SIG-M5 (cell line): ENCODE measurements around the gene SAMD4A.

Source experiments
- DNase-seq: peaks from one replicate; lab custom pipeline; 2025; lab: John Stamatoyannopoulos, UW

Gene SAMD4A

GRCh38 chr14:54567224-54567638 lies 303 bp downstream of the SAMD4A start:
- DNase-seq = no peak

- no peak for DNase-seq
These were observed 972 bp downstream of the SAMD4A start for GRCh38 chr14:54567639-54568561.

- DNase-seq = no peak
These were observed 2.1 kb downstream of the SAMD4A start for GRCh38 chr14:54568821-54569595.

GRCh38 chr14:54570047-54570446 lies 3.1 kb downstream of the SAMD4A start:
- DNase-seq = no peak

- no peak for DNase-seq
These were observed 3.9 kb downstream of the SAMD4A start for GRCh38 chr14:54570631-54571415.

- no peak for DNase-seq
These were observed 5.4 kb downstream of the SAMD4A start for GRCh38 chr14:54572316-54572715.

- DNase-seq = no peak
These were observed 7.6 kb downstream of the SAMD4A start for GRCh38 chr14:54574528-54574927.

GRCh38 chr14:54577494-54577893 lies 10.6 kb downstream of the SAMD4A start:
- no peak for DNase-seq

GRCh38 chr14:54577977-54578376 lies 11.0 kb downstream of the SAMD4A start:
- DNase-seq = no peak

- no peak for DNase-seq
These were observed 12.7 kb downstream of the SAMD4A start for GRCh38 chr14:54579621-54580020.

- no peak for DNase-seq
These were observed 14.0 kb downstream of the SAMD4A start for GRCh38 chr14:54580933-54581332.

GRCh38 chr14:54582334-54582733 lies 15.4 kb downstream of the SAMD4A start:
- DNase-seq = no peak

GRCh38 chr14:54584097-54584496 lies 17.2 kb downstream of the SAMD4A start:
- no peak for DNase-seq

GRCh38 chr14:54585214-54585613 lies 18.3 kb downstream of the SAMD4A start:
- no peak for DNase-seq

GRCh38 chr14:54589076-54589475 lies 22.1 kb downstream of the SAMD4A start:
- no peak for DNase-seq

- DNase-seq = no peak
These were observed 22.9 kb downstream of the SAMD4A start for GRCh38 chr14:54589843-54590242.

- DNase-seq = no peak
These were observed 23.6 kb downstream of the SAMD4A start for GRCh38 chr14:54590481-54590880.

- DNase-seq = no peak
These were observed 24.5 kb downstream of the SAMD4A start for GRCh38 chr14:54591461-54591860.

- DNase-seq = no peak
These were observed 24.9 kb downstream of the SAMD4A start for GRCh38 chr14:54591866-54592265.

- no peak for DNase-seq
These were observed 26.9 kb downstream of the SAMD4A start for GRCh38 chr14:54593860-54594259.

GRCh38 chr14:54594537-54594936 lies 27.6 kb downstream of the SAMD4A start:
- DNase-seq = no peak

- DNase-seq = no peak
These were observed 31.0 kb downstream of the SAMD4A start for GRCh38 chr14:54597795-54598443.
